ENCODE data around the gene ILF3. TPM values are rescaled to one million over a fixed set of nuclear protein-coding genes. Genes with fewer than 3 reads are reported as not detected.

ILF3 gene
- total RNA-seq, 2 donors from 2014 or later: 143 to 271 TPM

DNA sequence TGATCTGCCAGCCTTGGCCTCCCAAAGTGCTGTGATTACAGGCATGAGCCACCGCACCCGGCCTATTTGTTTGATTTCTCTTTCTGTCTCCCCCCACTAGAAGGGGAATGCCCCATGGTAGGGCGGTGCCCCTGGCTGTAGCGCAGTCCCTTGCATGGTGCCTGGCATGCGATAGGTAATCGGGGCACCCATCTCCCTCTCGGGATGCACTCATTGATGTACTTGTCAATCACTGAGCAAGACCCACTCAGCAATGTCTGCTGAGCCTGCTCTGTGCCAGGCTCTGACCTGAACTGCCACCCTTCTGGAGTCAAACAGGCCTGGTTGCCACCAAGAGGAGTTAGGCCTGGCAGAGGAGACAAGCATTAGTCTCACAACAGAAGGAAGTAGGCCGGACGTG is 83.6 kb downstream of the ILF3 start:
- Histone ChIP-seq H3K9me3 (no peaks in the 10 kb centered on the region), H3K36me3 (no peaks in the 10 kb centered on the region), H3K9ac (ENCODE audit: low read depth in 2 of 2, low read length in 2 of 2) (peak overlapping the region; percentile 33 to 74), H3K27ac (peak overlapping the region; percentile 95), H3K4me3 (no peak overlapping the region), H3K4me1 (peaks cover 27% of the 10 kb centered on the region), H3K27me3 (no peaks in the 10 kb centered on the region)
- TF ChIP-seq, protein P1, sequence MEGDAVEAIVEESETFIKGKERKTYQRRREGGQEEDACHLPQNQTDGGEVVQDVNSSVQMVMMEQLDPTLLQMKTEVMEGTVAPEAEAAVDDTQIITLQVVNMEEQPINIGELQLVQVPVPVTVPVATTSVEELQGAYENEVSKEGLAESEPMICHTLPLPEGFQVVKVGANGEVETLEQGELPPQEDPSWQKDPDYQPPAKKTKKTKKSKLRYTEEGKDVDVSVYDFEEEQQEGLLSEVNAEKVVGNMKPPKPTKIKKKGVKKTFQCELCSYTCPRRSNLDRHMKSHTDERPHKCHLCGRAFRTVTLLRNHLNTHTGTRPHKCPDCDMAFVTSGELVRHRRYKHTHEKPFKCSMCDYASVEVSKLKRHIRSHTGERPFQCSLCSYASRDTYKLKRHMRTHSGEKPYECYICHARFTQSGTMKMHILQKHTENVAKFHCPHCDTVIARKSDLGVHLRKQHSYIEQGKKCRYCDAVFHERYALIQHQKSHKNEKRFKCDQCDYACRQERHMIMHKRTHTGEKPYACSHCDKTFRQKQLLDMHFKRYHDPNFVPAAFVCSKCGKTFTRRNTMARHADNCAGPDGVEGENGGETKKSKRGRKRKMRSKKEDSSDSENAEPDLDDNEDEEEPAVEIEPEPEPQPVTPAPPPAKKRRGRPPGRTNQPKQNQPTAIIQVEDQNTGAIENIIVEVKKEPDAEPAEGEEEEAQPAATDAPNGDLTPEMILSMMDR (IDR thresholded peaks at IDR 0.05): no peak
- intact Hi-C loops (cut with DNase I): no loop called here
- DNase-seq: no peak

DNA sequence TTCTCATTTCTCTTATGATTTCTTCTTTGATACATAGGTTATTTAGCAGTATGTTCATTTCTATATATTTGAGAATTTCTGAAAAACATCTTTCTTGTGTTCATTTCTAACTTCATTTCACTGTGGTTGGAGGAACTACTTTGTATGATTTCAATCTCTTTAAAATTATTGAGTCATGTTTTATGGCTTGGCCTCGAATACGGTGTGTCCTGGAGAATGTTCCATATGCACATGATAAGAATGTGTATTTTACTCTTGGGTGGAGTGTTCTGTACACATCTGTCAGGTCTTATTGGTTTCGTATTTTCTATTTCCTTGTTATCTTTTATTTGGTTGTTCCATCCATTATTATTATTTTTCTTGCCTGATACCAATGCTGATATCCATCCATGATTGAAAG is 86.7 kb downstream of the ILF3 start:
- Histone ChIP-seq H3K27ac (peak overlapping the region; percentile 95), H3K4me3 (no peak overlapping the region), H3K27me3 (no peaks in the 10 kb centered on the region), H3K36me3 (no peaks in the 10 kb centered on the region), H3K9me3 (no peaks in the 10 kb centered on the region), H3K9ac (ENCODE audit: low read depth in 2 of 2, low read length in 2 of 2) (peak overlapping the region in 1 of 2 donors; percentile 51), H3K4me1 (peaks cover 43% of the 10 kb centered on the region)
- intact Hi-C loops (cut with DNase I): no loop called here
- no peak for DNase-seq
- TF ChIP-seq, protein P1 (IDR thresholded peaks at IDR 0.05): no peak

Small RNA genes lying within 50 kb of the gene (microRNA-seq; reads per million reads assigned to microRNA genes)
- not detected for gene MIR638

Other genes starting within 250 kb of the ILF3 start
- gene PDE4A, start 233.8 kb upstream of the ILF3 start, total RNA-seq: 10 to 100 TPM in 1 of 2 donors, 1 to 10 TPM in 1; 8.6 to 13.8 TPM
- gene KEAP1, start 151.0 kb upstream of the ILF3 start, total RNA-seq: 10 to 100 TPM; 53.2 to 87.3 TPM
- not detected for gene S1PR5, start 136.9 kb upstream of the ILF3 start, total RNA-seq
- gene ATG4D, start 110.4 kb upstream of the ILF3 start, total RNA-seq: 10 to 100 TPM; 69.0 to 89.9 TPM
- gene KRI1, start 88.3 kb upstream of the ILF3 start, total RNA-seq: 10 to 100 TPM; 11.0 to 27.2 TPM
- gene CDKN2D, start 85.4 kb upstream of the ILF3 start, total RNA-seq: 10 to 100 TPM; 11.1 to 13.4 TPM
- 100 to 1,000 TPM; 149 to 172 TPM for gene AP1M2, start 67.0 kb upstream of the ILF3 start, total RNA-seq
- 100 to 1,000 TPM in 1 of 2 donors, 10 to 100 TPM in 1; 87.1 to 137 TPM for gene SLC44A2, start 28.8 kb upstream of the ILF3 start, total RNA-seq
- 10 to 100 TPM; 74.9 to 94.1 TPM for gene QTRT1, start 47.1 kb downstream of the ILF3 start, total RNA-seq
- gene DNM2, start 63.7 kb downstream of the ILF3 start, total RNA-seq: 100 to 1,000 TPM; 450 to 461 TPM
- 10 to 100 TPM; 21.2 to 22.5 TPM for gene TMED1, start 181.9 kb downstream of the ILF3 start, total RNA-seq
- 1 to 10 TPM in 1 of 2 donors, under 1 TPM in 1; 0.77 to 1.5 TPM for gene C19orf38, start 194.1 kb downstream of the ILF3 start, total RNA-seq
- gene CARM1, start 217.2 kb downstream of the ILF3 start, total RNA-seq: 10 to 100 TPM; 53.3 to 75.9 TPM